Islet precursor cell (in vitro differentiated cells): ENCODE results near the gene AKT1S1.
"Not testable (repeated sequence)": the region's sequence is repeated elsewhere in the genome, so short reads cannot be mapped to it uniquely, and the experiment has no call there.

Source experiments
- DNase-seq: peaks from one replicate; pipeline ENCODE4 v3.0.0-alpha.2; 2018

AKT1S1 gene

GRCh38 chr19:49833599-49833998 lies 43.6 kb downstream of the AKT1S1 start:
- no peak for DNase-seq

- DNase-seq, result no peak
Measured at GRCh38 chr19:49832556-49832955, 44.6 kb downstream of the AKT1S1 start.

GRCh38 chr19:49831592-49831991 lies 45.6 kb downstream of the AKT1S1 start:
- DNase-seq, result no peak

GRCh38 chr19:49830766-49831165 lies 46.4 kb downstream of the AKT1S1 start:
- no peak for DNase-seq

GRCh38 chr19:49829721-49830120 lies 47.4 kb downstream of the AKT1S1 start:
- DNase-seq, result no peak

- no peak for DNase-seq
Measured at GRCh38 chr19:49829200-49829599, 48.0 kb downstream of the AKT1S1 start.

- DNase-seq, result no peak
Measured at GRCh38 chr19:49827034-49827433, 50.1 kb downstream of the AKT1S1 start.

- DNase-seq, result no peak
Measured at GRCh38 chr19:49824662-49825061, 52.5 kb downstream of the AKT1S1 start.

- DNase-seq, result no peak
Measured at GRCh38 chr19:49823472-49823871, 53.7 kb downstream of the AKT1S1 start.

GRCh38 chr19:49820125-49820524 lies 57.0 kb downstream of the AKT1S1 start:
- no peak for DNase-seq

GRCh38 chr19:49819452-49820115 lies 57.6 kb downstream of the AKT1S1 start:
- DNase-seq, result not testable (repeated sequence)
